ENCODE data around the gene CES2. TPM values are rescaled to one million over a fixed set of nuclear protein-coding genes. Genes with fewer than 3 reads are reported as not detected.

CES2 gene
- total and polyA plus RNA-seq, 2 of the 8 experiments (the other 6 are each of a cell fraction or from before 2014, with no cell fraction given): 8.6 to 14.7 TPM

GRCh38 chr16:66972983-66973382 lies 37.7 kb downstream of the CES2 start:
- H2AK5ac ChIP-seq (ENCODE audit: low read depth, low read length): no peak overlapping the region
- no peak overlapping the region for H4K8ac ChIP-seq (ENCODE audit: extremely low read depth, insufficient read depth, low read length)
- H3K4me3 ChIP-seq (ENCODE audit: extremely low read depth in 1 of 4, insufficient read depth in 2 of 4, low read depth in 3 of 4, low read length in 4 of 4): no peak overlapping the region
- no peaks in the 10 kb centered on the region for H3K23me2 ChIP-seq (ENCODE audit: low read depth, low read length)
- H3K27me3 ChIP-seq (replicated peaks in 1 of 4; ENCODE audit: control insufficient read depth in 3 of 4, extremely low read depth in 1 of 4, insufficient read depth in 3 of 4, low read length in 3 of 4): no peaks in the 10 kb centered on the region
- FAIRE-seq (no peak), DNase-seq (ENCODE audit: low read depth in 1 of 2, low spot score in 2 of 2) (no peak)
- ChIA-PET CTCF (ENCODE audit: partially characterized antibody) (interaction anchor here (1.0 to 10.2 kb wide), 8 partner anchors 11 to 185 kb away, joined by 3 to 130 read pairs (median 3); partner anchors contain the start of gene CES3), POLR2A (ENCODE audit: partially characterized antibody) (interaction anchor here (1.6 kb wide), 1 partner anchor 13 kb away, joined by 6 read pairs; the partner anchor contains the start of gene CES3)
- no peak overlapping the region for H3K27ac ChIP-seq (ENCODE audit: low read depth, low read length)
- 93% methylated on average over 9 of the region's 9 CpGs; no CpG with 5 or more reads in 1 of the 2 experiments for WGBS, 2 experiments (ENCODE audit: extremely low coverage in 1 of 2, insufficient coverage in 1 of 2, insufficient read length in 1 of 2, insufficient replicate concordance in 2 of 2, low coverage in 1 of 2, low lambda C conversion rate in 2 of 2, missing lambda C conversion rate in 1 of 2)
- H4K20me1 ChIP-seq (replicated peaks in 1 of 2; ENCODE audit: control insufficient read depth in 1 of 2, insufficient read depth in 2 of 2, low read length in 2 of 2): no peaks in the 10 kb centered on the region
- no peak overlapping the region for H2BK20ac ChIP-seq (ENCODE audit: low read length)
- H3K56ac ChIP-seq (replicated peaks; ENCODE audit: insufficient read length, low read depth, low read length): no peak overlapping the region
- H2BK15ac ChIP-seq (ENCODE audit: low read length): no peak overlapping the region
- no peak overlapping the region for H3K18ac ChIP-seq (ENCODE audit: extremely low read depth, low read length)
- H4K5ac ChIP-seq (ENCODE audit: insufficient read length, low read depth, low read length): no peak overlapping the region
- H3K9me3 ChIP-seq (ENCODE audit: insufficient read depth in 2 of 2, low read depth in 1 of 2, low read length in 1 of 2): no peaks in the 10 kb centered on the region
- H3K9ac ChIP-seq (replicated peaks in 1 of 4; ENCODE audit: extremely low read depth in 1 of 4, low read depth in 3 of 4, low read length in 3 of 4): no peak overlapping the region
- no peaks in the 10 kb centered on the region for H3K36me3 ChIP-seq (ENCODE audit: control insufficient read depth in 2 of 4, insufficient read depth in 4 of 4, low read length in 3 of 4)
- no peak overlapping the region for H3K14ac ChIP-seq (ENCODE audit: insufficient read length)
- no peak overlapping the region for H2BK120ac ChIP-seq (replicated peaks; ENCODE audit: low read depth, low read length)
- H3K23ac ChIP-seq (ENCODE audit: insufficient read length): no peak overlapping the region
- H3K4me2 ChIP-seq (ENCODE audit: insufficient read depth in 1 of 2, low read depth in 2 of 2, low read length in 2 of 2): no peak overlapping the region
- no peak overlapping the region for H2BK5ac ChIP-seq (ENCODE audit: low read depth, low read length)
- no peaks in the 10 kb centered on the region for H3K79me1 ChIP-seq (ENCODE audit: low read depth, low read length)
- no peaks in the 10 kb centered on the region for H3K79me2 ChIP-seq (ENCODE audit: control insufficient read depth in 1 of 2, insufficient read depth in 2 of 2, low read length in 2 of 2)
- no peak overlapping the region for H4K91ac ChIP-seq (replicated peaks; ENCODE audit: insufficient read length, low read length)
- H2BK12ac ChIP-seq (ENCODE audit: low read depth, low read length): no peak overlapping the region
- H3K4me1 ChIP-seq (replicated peaks in 1 of 4; ENCODE audit: control insufficient read depth in 3 of 4, insufficient read depth in 4 of 4, low read length in 3 of 4): no peaks in the 10 kb centered on the region; a peak in 1 of 7 replicates
- no peak overlapping the region for H3K4ac ChIP-seq (replicated peaks; ENCODE audit: insufficient read length, low read depth, low read length)
- no peak overlapping the region for H2AFZ ChIP-seq (ENCODE audit: low read length)
- TF ChIP-seq, protein P1, sequence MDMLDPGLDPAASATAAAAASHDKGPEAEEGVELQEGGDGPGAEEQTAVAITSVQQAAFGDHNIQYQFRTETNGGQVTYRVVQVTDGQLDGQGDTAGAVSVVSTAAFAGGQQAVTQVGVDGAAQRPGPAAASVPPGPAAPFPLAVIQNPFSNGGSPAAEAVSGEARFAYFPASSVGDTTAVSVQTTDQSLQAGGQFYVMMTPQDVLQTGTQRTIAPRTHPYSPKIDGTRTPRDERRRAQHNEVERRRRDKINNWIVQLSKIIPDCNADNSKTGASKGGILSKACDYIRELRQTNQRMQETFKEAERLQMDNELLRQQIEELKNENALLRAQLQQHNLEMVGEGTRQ (IDR thresholded peaks at IDR 0.05; ENCODE audit: low read length): no peak
- TF ChIP-seq EZH2 (IDR thresholded peaks at IDR 0.05; ENCODE audit: low read depth, low read length, severe bottlenecking) (no peak), KDM5A (IDR thresholded peaks at IDR 0.05; ENCODE audit: low read length) (no peak), SP4 (IDR thresholded peaks at IDR 0.05; ENCODE audit: low read length) (no peak), SAP30 (IDR thresholded peaks at IDR 0.05; ENCODE audit: insufficient read depth, insufficient replicate concordance, low read length) (no peak), ASH2L (IDR thresholded peaks at IDR 0.05; ENCODE audit: low read length) (no peak), CBX8 (IDR thresholded peaks at IDR 0.05; ENCODE audit: borderline replicate concordance, low read depth, low read length) (no peak), TAF1 (IDR thresholded peaks at IDR 0.05; ENCODE audit: low read depth, low read length) (no peak), CTBP2 (IDR thresholded peaks at IDR 0.05; ENCODE audit: borderline replicate concordance, insufficient read depth, insufficient read length, low read length) (no peak), POLR2AphosphoS5 (IDR thresholded peaks at IDR 0.05; ENCODE audit: low read depth, low read length) (no peak), RFX5 (IDR thresholded peaks at IDR 0.05; ENCODE audit: borderline replicate concordance, low read depth, low read length) (no peak), YY1 (IDR thresholded peaks at IDR 0.05; ENCODE audit: low read depth, low read length) (no peak)

All from H1 (cell line).